Heart left ventricle (tissue), 16 donors: ENCODE data around the gene FKBP2. TPM values are rescaled to one million over a fixed set of nuclear protein-coding genes. Genes with fewer than 3 reads are reported as not detected.
A peak's percentile ranks its signal among the peaks of the same experiment; 100 is the strongest.

Source experiments
- ATAC-seq, 4 donors: fragments of 200-7000 bp; cut with Tn5 transposase; one replicate each; pipeline ENCODE4 v1.9.1; 2020 to 2022; ENCODE audit warnings: moderate library complexity in 4 of 4, mild to moderate bottlenecking in 3 of 4, moderate number of reproducible peaks in 1 of 4
- DNase-seq, 5 donors: peaks; one replicate each; pipeline ENCODE4 v3.0.0-alpha.2; 2020
- H3K27ac ChIP-seq, 12 donors: fragments of 200-600 bp; sonication (generic) in 4 of 12; one replicate each; pipeline versions ENCODE4 v1.5.0 to v1.8.0; 2016 to 2022; ENCODE audit warnings: mild to moderate bottlenecking in 2 of 12
- H3K27me3 ChIP-seq, 9 donors: fragments of 200-600 bp; sonication (generic) in 2 of 9; one replicate each; pipeline versions ENCODE4 v1.5.1 to v1.8.0; 2016 to 2022; ENCODE audit warnings: mild to moderate bottlenecking in 3 of 9
- H3K36me3 ChIP-seq, 9 donors: fragments of 200-600 bp; sonication (generic) in 2 of 9; one replicate each; pipeline versions ENCODE4 v1.5.0 to v1.8.0; 2018 to 2022; ENCODE audit warnings: mild to moderate bottlenecking in 2 of 9
- H3K4me1 ChIP-seq, 12 donors: fragments of 200-600 bp; sonication (generic) in 4 of 12; one replicate each; pipeline versions ENCODE4 v1.5.0 to v1.8.0; 2016 to 2022; ENCODE audit warnings: mild to moderate bottlenecking in 3 of 12
- H3K4me3 ChIP-seq, 12 donors: fragments of 200-600 bp; sonication (generic) in 4 of 12; one replicate each; pipeline versions ENCODE4 v1.5.0 to v1.8.0; 2017 to 2022; ENCODE audit warnings: mild to moderate bottlenecking in 9 of 12, moderate library complexity in 4 of 12
- H3K9me3 ChIP-seq, 12 donors: fragments of 200-600 bp; sonication (generic) in 4 of 12; one replicate each; pipeline versions ENCODE4 v1.5.0 to v1.8.0; 2016 to 2022; ENCODE audit warnings: mild to moderate bottlenecking in 1 of 12
- CTCF ChIP-seq, 12 donors: fragments of 200-600 bp; sonication (generic) in 4 of 12; IDR thresholded peaks; one replicate each; pipeline versions ENCODE4 v1.5.0 to v1.8.0; 2018 to 2022; ENCODE audit warnings: antibody characterized with exemption in 12 of 12, mild to moderate bottlenecking in 5 of 12
- POLR2A ChIP-seq, 2 donors: fragments of 450-650 bp; IDR thresholded peaks; one replicate each; pipeline ENCODE4 v1.6.1; 2017; ENCODE audit warnings: antibody characterized with exemption in 2 of 2, mild to moderate bottlenecking in 2 of 2, moderate library complexity in 2 of 2
- WGBS, 4 donors: extraction: QIAGEN DNeasy Blood & Tissue Kit in 2 of 4; methylation state at CpG; one replicate each; pipeline versions ENCODE4 v1.1.5 to v1.1.7; 2013 to 2018; 5-methylcytosine and 5-hydroxymethylcytosine counted together
- intact Hi-C, 10 donors: fragments of 100-400 bp; cut with DNase I; formaldehyde crosslinking; loops; one replicate each; pipeline versions ENCODE4 v1.11.1 to v1.14.2; 2022
- polyA plus RNA-seq, 2 donors: library from polyadenylated mRNA; stranded (reverse); fragments of 200-250 nt; gene quantifications; one replicate each; pipeline ENCODE4 v1.2.3, GENCODE V29; 2013
- total RNA-seq, 9 donors: library from RNA; depleted of rRNA in 2 of 9; stranded (reverse); fragments of >200 nt in 2 of 9; fragmentation: NEBNext Ultra II Directional in 3 of 9; extraction: Animal tissue kit (Norgen Biotek cat#: 25700) in 3 of 9; gene quantifications; one replicate each; pipeline versions ENCODE4 v1.1.0 to v1.2.4, GENCODE V29; 2016 to 2023
- donor health status: ischemic (EF 13 %, LVEDD 7.1; RV severe dilation, severe dysfunction).
- donor health status: healthy with polysubstance abuse.
- donor health status: DM: no; HTN: yes; CAD: no.
- donor health status: DM: no; HTN: no; CAD: no.
- donor health status: ischemic (EF 25% LVEDD 6.9; RV normal size, moderate dysfunction).
- donor health status: ischemic (EF 25% LVEDD 5.7; RV mildly dilated, moderate dysfunction).
- donor health status: healthy.
- donor health status: DM: yes; HTN: yes; CAD: no.
- donor health status: ischemic (EF 35%, LVEDD 5.7; RV mildly dilated, moderate dysfunction).
- donor health status: nonischemic (EF 11% LVEDD 7.7; RV severe dilation, severe dysfunction).
- donor health status: DM: yes; HTN: yes; CAD: no.
- donor health status: PGD.
- donor health status: ischemic (EF 29% LVEDD 5.4; RV normal size, mild dysfunction).
- donor health status: nonischemic (EF 23%, LVEDD 6.1; RV moderate dilation, normal function).

The FKBP2 gene
- total and polyA plus RNA-seq, 11 donors: 35.0 to 250 (median 52.9) TPM

GRCh38 chr11:64246871-64247728 lies 6.2 kb downstream of the FKBP2 start, which contains the start of gene PPP1R14B:
PPP1R14B (minus strand) TSS chr11:64246943; CDS start chr11:64246673, 270 bp downstream.
- intact Hi-C loops: loop anchor here in 2 of 10 donors (2.0 kb wide), 2 partner anchors 22 to 58 kb away; partner anchors contain the start of gene ESRRA (in 2 of the 2)
- Histone ChIP-seq H3K9me3 (no peaks in the 10 kb centered on the region), H3K4me1 (peaks cover 5 to 65% (median 37%) of the 10 kb centered on the region in 12 donors), H3K27ac (peak within 1 kb of the TSS; percentile 49 to 96 (median 92)), H3K4me3 (peak within 1 kb of the TSS; percentile 56 to 90 (median 72)), H3K36me3 (peaks cover 0 to 15% (median 8%) of the 10 kb centered on the region in 9 donors), H3K27me3 (no peaks in the 10 kb centered on the region)
- TF ChIP-seq CTCF (IDR thresholded peaks at IDR 0.05): peak in 7 of 12 donors; percentile 8 to 31 (median 18)
- peak in 1 of 2 donors; percentile 50 for TF ChIP-seq POLR2A (IDR thresholded peaks at IDR 0.05)
- WGBS, 4 donors: 0 to 1% (median 1%) methylated on average over 23 to 74 of the region's 74 CpGs
- peak; percentile 58 to 74 (median 68) for ATAC-seq
- peak; percentile 90 to 94 (median 93) for DNase-seq

GRCh38 chr11:64247729-64248531 lies 7.0 kb downstream of the FKBP2 start:
- ATAC-seq: peak in 2 of 4 donors; percentile 0 to 1
- no peaks in the 10 kb centered on the region for H3K27me3 ChIP-seq
- whole genome bisulfite sequencing, 4 donors: 35 to 42% (median 36%) methylated on average over 31 of the region's 31 CpGs
- no peak for DNase-seq
- no peaks in the 10 kb centered on the region for H3K9me3 ChIP-seq
- intact Hi-C loops: loop anchor here in 2 of 10 donors (2.0 kb wide), 2 partner anchors 21 to 57 kb away; partner anchors contain the start of gene ESRRA (in 2 of the 2)
- peak overlapping the region; percentile 37 to 96 (median 92) for H3K27ac ChIP-seq
- peaks cover 0 to 15% (median 8%) of the 10 kb centered on the region in 9 donors for H3K36me3 ChIP-seq
- H3K4me3 ChIP-seq: peak overlapping the region; percentile 49 to 90 (median 72)
- TF ChIP-seq POLR2A (IDR thresholded peaks at IDR 0.05) (no peak), CTCF (IDR thresholded peaks at IDR 0.05) (no peak)
- H3K4me1 ChIP-seq: peaks cover 5 to 65% (median 37%) of the 10 kb centered on the region in 12 donors

- no peak for DNase-seq
- ATAC-seq: no peak
- no peaks in the 10 kb centered on the region for H3K9me3 ChIP-seq
- 76 to 96% (median 81%) methylated on average over 7 of the region's 7 CpGs for WGBS, 4 donors
- peaks cover 5 to 66% (median 40%) of the 10 kb centered on the region in 12 donors for H3K4me1 ChIP-seq
- peaks cover 0 to 8% (median 5%) of the 10 kb centered on the region in 9 donors for H3K36me3 ChIP-seq
- no peaks in the 10 kb centered on the region for H3K27me3 ChIP-seq
- H3K27ac ChIP-seq: no peak overlapping the region
- no peak overlapping the region for H3K4me3 ChIP-seq
- intact Hi-C loops: no loop called here
- no peak for TF ChIP-seq CTCF (IDR thresholded peaks at IDR 0.05)
- TF ChIP-seq POLR2A (IDR thresholded peaks at IDR 0.05): no peak
Observed at GRCh38 chr11:64248578-64248977, 7.7 kb downstream of the FKBP2 start.
